Breast epithelium (tissue), 3 donors: ENCODE data around the gene OR10H5.

Source experiments
- CTCF ChIP-seq, 3 donors: fragments of 450-650 bp; IDR thresholded peaks; one replicate each; pipeline ENCODE4 v1.5.1; 2016 to 2017; ENCODE audit warnings: antibody characterized with exemption in 3 of 3, mild to moderate bottlenecking in 3 of 3, moderate library complexity in 3 of 3
- POLR2A ChIP-seq: fragments of 450-650 bp; IDR thresholded peaks from one replicate; pipeline ENCODE4 v1.6.1; 2016; ENCODE audit warnings: antibody characterized with exemption, mild to moderate bottlenecking, moderate library complexity
- POLR2AphosphoS5 ChIP-seq, 3 donors: sonication (generic); formaldehyde crosslinking; IDR thresholded peaks; one replicate each; pipeline ENCODE4 v1.6.1; 2017; ENCODE audit warnings: antibody characterized with exemption in 3 of 3

- TF ChIP-seq CTCF (IDR thresholded peaks at IDR 0.05) (no peak), POLR2AphosphoS5 (IDR thresholded peaks at IDR 0.05) (no peak), POLR2A (no peak)
Observed at GRCh38 chr19:15737722-15738121, 49.7 kb upstream of the OR10H5 start, which contains the start of gene OR10H3.
